HG03066 (cell line): ENCODE data around the gene COX7B2.

ENCODE experiments used
- ATAC-seq: cut with Tn5 transposase; IDR thresholded peaks from one replicate; pipeline ENCODE4 v1.9.1; 2021; ENCODE audit warnings: low read depth; ENCODE audit not compliant: unreplicated experiment

The COX7B2 gene

GRCh38 chr4:46909078-46909477 lies at the start of gene COX7B2:
Gene COX7B2 (minus strand): TSS chr4:46909245. CDS start chr4:46735192, 174,053 bp downstream.
- no peak for ATAC-seq

- no peak for ATAC-seq
Observed at GRCh38 chr4:46956451-46956850, 47.4 kb upstream of the COX7B2 start.

GRCh38 chr4:46955601-46956000 lies 46.6 kb upstream of the COX7B2 start:
- no peak for ATAC-seq

- no peak for ATAC-seq
Observed at GRCh38 chr4:46954643-46955042, 45.6 kb upstream of the COX7B2 start.

GRCh38 chr4:46953564-46953963 lies 44.5 kb upstream of the COX7B2 start:
- ATAC-seq: no peak

GRCh38 chr4:46952451-46952850 lies 43.4 kb upstream of the COX7B2 start:
- ATAC-seq: no peak

GRCh38 chr4:46950826-46951225 lies 41.8 kb upstream of the COX7B2 start:
- no peak for ATAC-seq

- no peak for ATAC-seq
Observed at GRCh38 chr4:46949822-46950221, 40.8 kb upstream of the COX7B2 start.

- ATAC-seq: no peak
Observed at GRCh38 chr4:46947541-46947940, 38.5 kb upstream of the COX7B2 start.

- no peak for ATAC-seq
Observed at GRCh38 chr4:46946919-46947536, 38.0 kb upstream of the COX7B2 start.

GRCh38 chr4:46945062-46945461 lies 36.0 kb upstream of the COX7B2 start:
- no peak for ATAC-seq

GRCh38 chr4:46944345-46944744 lies 35.3 kb upstream of the COX7B2 start:
- no peak for ATAC-seq

GRCh38 chr4:46937493-46937892 lies 28.4 kb upstream of the COX7B2 start:
- ATAC-seq: no peak

GRCh38 chr4:46934726-46935125 lies 25.7 kb upstream of the COX7B2 start:
- no peak for ATAC-seq

- no peak for ATAC-seq
Observed at GRCh38 chr4:46933686-46934085, 24.6 kb upstream of the COX7B2 start.

- no peak for ATAC-seq
Observed at GRCh38 chr4:46931981-46932380, 22.9 kb upstream of the COX7B2 start.

- ATAC-seq: no peak
Observed at GRCh38 chr4:46930891-46931290, 21.8 kb upstream of the COX7B2 start.

GRCh38 chr4:46927201-46927600 lies 18.2 kb upstream of the COX7B2 start:
- ATAC-seq: no peak

- no peak for ATAC-seq
Observed at GRCh38 chr4:46924789-46925529, 15.9 kb upstream of the COX7B2 start.

- no peak for ATAC-seq
Observed at GRCh38 chr4:46922205-46922604, 13.2 kb upstream of the COX7B2 start.

GRCh38 chr4:46908148-46908547 lies 897 bp downstream of the COX7B2 start:
- no peak for ATAC-seq

- ATAC-seq: no peak
Observed at GRCh38 chr4:46900082-46900481, 9.0 kb downstream of the COX7B2 start.
